ENCODE data around the gene PKDCC.

PKDCC gene

DNA sequence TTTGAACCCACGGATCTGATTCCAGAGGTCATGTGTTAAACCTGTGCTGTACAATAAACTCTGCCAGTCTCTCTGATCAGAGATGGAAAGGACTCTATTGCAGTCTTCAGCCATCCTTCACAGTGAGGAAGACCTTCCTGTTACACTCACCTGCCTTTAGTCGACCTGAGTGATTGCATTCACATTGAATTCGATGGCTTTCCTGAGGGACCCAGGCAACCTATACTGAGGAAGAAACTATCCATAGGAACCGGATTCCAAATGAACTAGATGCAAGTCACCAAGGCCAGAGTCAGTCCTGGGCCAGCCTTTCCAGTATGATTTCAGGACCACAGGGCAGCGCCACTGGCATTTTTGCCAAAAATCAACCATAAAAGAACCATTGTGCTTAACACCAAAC, 56.8 kb downstream of the PKDCC start:
- Histone ChIP-seq H3K36me3 (no peaks in the 10 kb centered on the region), H3K4me1 (ENCODE audit: control insufficient read depth in 1 of 2, insufficient read depth in 1 of 2, low read depth in 1 of 2, low read length in 1 of 2) (peaks cover 95 to 100% of the 10 kb centered on the region in 2 experiments), H3K9me3 (no peaks in the 10 kb centered on the region), H3K27me3 (no peaks in the 10 kb centered on the region), H3K4me3 (ENCODE audit: low read depth in 1 of 2, low read length in 1 of 2) (peak overlapping the region in 1 of 2 experiments; percentile 63), H3K27ac (peak overlapping the region; percentile 97)
- TF ChIP-seq, protein P1, sequence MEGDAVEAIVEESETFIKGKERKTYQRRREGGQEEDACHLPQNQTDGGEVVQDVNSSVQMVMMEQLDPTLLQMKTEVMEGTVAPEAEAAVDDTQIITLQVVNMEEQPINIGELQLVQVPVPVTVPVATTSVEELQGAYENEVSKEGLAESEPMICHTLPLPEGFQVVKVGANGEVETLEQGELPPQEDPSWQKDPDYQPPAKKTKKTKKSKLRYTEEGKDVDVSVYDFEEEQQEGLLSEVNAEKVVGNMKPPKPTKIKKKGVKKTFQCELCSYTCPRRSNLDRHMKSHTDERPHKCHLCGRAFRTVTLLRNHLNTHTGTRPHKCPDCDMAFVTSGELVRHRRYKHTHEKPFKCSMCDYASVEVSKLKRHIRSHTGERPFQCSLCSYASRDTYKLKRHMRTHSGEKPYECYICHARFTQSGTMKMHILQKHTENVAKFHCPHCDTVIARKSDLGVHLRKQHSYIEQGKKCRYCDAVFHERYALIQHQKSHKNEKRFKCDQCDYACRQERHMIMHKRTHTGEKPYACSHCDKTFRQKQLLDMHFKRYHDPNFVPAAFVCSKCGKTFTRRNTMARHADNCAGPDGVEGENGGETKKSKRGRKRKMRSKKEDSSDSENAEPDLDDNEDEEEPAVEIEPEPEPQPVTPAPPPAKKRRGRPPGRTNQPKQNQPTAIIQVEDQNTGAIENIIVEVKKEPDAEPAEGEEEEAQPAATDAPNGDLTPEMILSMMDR (IDR thresholded peaks at IDR 0.05): no peak

DNA sequence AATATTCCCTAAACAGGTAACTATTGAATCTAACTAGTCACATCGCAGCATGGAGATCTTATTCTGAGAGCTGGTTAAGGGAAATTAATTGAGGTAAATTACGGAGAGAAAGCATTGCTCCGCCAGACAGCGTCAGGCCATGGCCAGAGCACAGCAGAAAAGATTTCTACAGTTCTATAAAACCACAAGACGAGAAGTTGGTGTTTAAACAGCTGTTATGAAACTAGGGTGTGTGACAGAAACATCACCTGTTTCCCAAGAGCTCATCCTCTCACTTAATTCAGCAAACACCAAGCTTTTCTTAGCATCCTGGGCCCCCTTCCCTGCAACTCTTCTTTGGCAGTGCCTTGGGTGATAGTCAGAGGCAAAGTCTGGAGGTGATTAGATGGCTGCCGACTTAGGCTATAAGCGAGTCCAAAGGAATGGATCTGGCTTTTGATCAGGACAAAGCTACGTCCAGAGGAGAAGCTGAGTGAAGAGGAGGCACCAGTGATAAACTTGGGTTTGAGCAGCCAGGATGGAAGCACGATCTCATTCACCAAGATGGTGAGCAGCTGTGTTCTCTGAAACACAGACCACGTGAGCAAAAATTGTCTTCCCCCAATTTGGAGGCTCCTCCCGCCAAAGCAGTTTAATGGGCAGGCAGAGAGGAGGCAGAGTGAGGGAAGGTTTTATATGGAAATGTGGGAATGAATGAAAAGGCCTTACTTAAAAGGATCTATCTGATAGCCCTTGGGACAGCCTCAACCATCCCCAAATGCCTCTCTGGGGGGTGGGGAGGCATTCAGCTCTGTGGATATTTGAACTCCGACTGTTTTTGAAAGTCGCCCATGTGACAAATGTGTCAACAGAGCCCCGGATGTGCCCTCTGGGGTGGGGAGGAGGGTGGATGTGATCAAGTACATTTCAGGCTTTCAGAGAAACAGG, 57.8 kb downstream of the PKDCC start:
- Histone ChIP-seq H3K4me1 (ENCODE audit: control insufficient read depth in 1 of 2, insufficient read depth in 1 of 2, low read depth in 1 of 2, low read length in 1 of 2) (peaks cover 95 to 99% of the 10 kb centered on the region in 2 experiments), H3K27ac (peak overlapping the region; percentile 97), H3K4me3 (ENCODE audit: low read depth in 1 of 2, low read length in 1 of 2) (peak overlapping the region; percentile 62 to 63)

DNA sequence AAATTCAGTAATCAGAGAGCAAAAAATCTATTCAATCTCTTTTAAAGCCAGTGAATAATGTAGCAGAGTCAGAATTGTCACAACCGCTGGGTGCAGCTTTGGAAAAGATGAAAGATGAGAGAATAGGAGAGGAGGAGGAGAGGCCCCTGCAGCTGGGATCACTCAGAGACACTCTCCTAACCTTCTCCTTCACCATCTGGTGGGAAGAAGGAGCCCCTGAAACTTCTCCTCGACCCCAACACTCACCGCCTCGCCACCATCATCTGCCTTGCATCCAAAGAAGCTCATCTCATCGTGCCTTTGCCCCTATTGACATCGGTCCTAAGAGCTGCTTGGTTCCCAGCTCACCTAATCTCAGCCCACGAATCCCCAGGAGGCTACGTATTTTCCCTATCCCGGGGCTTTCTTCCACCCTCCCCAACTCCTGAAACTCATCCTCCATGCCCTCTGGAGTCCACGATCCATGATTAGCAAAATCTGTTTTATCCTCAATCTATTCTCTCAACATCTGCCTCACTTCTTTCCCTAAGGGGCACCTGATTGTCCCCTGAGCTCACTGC, 58.5 kb downstream of the PKDCC start:
- H3K9me3 ChIP-seq: no peaks in the 10 kb centered on the region
- H3K36me3 ChIP-seq: no peaks in the 10 kb centered on the region
- TF ChIP-seq, protein P1 (IDR thresholded peaks at IDR 0.05): no peak
- H3K27me3 ChIP-seq: no peaks in the 10 kb centered on the region
- peak overlapping the region; percentile 62 to 63 for H3K4me3 ChIP-seq (ENCODE audit: low read depth in 1 of 2, low read length in 1 of 2)
- peaks cover 93 to 97% of the 10 kb centered on the region in 2 experiments for H3K4me1 ChIP-seq (ENCODE audit: control insufficient read depth in 1 of 2, insufficient read depth in 1 of 2, low read depth in 1 of 2, low read length in 1 of 2)
- peak overlapping the region; percentile 97 for H3K27ac ChIP-seq

More for the DNA sequence above, 57.8 kb downstream of the PKDCC start:
- Histone ChIP-seq H3K27me3 (no peaks in the 10 kb centered on the region), H3K9me3 (no peaks in the 10 kb centered on the region), H3K36me3 (no peaks in the 10 kb centered on the region)
- TF ChIP-seq, protein P1 (IDR thresholded peaks at IDR 0.05): peak; percentile 14

DNA sequence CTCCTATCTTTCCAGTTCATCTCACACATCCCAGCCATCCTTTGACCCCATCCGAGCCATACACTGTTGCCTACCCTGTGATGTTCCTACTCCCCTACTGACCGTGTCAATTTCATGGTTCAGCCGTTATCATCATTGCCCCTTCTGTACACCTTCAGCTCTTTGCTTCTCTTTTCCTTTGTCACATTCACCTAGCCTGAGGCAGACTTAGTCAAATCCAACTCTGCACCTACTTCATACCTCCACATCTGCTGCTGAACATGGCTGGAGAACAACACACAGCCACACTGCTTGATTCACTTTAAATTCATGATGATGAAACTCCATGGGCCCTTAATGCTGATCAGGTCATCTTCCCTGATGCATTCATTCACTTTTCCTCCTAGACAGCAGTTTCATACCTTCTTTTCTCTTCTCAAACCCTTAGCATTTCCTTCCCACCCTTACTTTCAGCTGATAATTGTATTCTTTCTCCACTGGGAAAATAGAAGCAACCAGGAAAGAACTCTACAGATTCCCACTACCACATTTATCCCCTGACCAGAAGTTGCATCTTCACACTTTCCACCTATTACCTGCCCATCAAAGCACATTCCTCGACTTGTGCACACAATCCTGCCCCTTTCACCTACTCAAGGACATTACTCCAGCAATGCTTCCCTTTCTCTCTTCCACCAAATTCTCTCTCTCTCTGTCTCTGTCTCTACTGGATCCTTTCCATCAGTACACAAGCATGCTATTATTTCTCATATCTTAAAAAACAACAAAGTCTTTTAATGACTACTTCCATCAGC, 59.6 kb downstream of the PKDCC start:
- no peaks in the 10 kb centered on the region for H3K36me3 ChIP-seq
- no peaks in the 10 kb centered on the region for H3K27me3 ChIP-seq
- H3K27ac ChIP-seq: peak overlapping the region; percentile 97
- H3K4me1 ChIP-seq (ENCODE audit: control insufficient read depth in 1 of 2, insufficient read depth in 1 of 2, low read depth in 1 of 2, low read length in 1 of 2): peaks cover 89% of the 10 kb centered on the region in 2 experiments
- no peaks in the 10 kb centered on the region for H3K9me3 ChIP-seq
- H3K4me3 ChIP-seq (ENCODE audit: low read depth in 1 of 2, low read length in 1 of 2): peak overlapping the region; percentile 62 to 63
- TF ChIP-seq, protein P1 (IDR thresholded peaks at IDR 0.05): no peak
